ENCODE data around the gene BAD.

Gene BAD

GRCh38 chr11:64249563-64250414 lies 34.7 kb downstream of the BAD start:
- peaks cover 0 to 57% (median 49%) of the 10 kb centered on the region in 4 donors for H3K4me1 ChIP-seq
- H3K36me3 ChIP-seq, result peaks cover 0 to 7% (median 5%) of the 10 kb centered on the region in 3 donors
- intact Hi-C loops (cut with DNase I; ENCODE audit: low total_unique reads), result no loop called here
- H3K9me3 ChIP-seq, result no peaks in the 10 kb centered on the region
- no peak for DNase-seq
- no peak overlapping the region for H3K4me3 ChIP-seq
- no peak overlapping the region for H3K27ac ChIP-seq
- TF ChIP-seq CTCF (IDR thresholded peaks at IDR 0.05), result no peak
- no peaks in the 10 kb centered on the region for H3K27me3 ChIP-seq

GRCh38 chr11:64249038-64249437 lies 35.4 kb downstream of the BAD start:
- intact Hi-C loops (cut with DNase I; ENCODE audit: low total_unique reads), result no loop called here
- H3K27ac ChIP-seq, result no peak overlapping the region
- peaks cover 0 to 3% (median 0%) of the 10 kb centered on the region in 3 donors for H3K36me3 ChIP-seq
- no peak for DNase-seq
- TF ChIP-seq CTCF (IDR thresholded peaks at IDR 0.05), result no peak
- H3K4me1 ChIP-seq, result peaks cover 0 to 63% (median 52%) of the 10 kb centered on the region in 4 donors
- H3K9me3 ChIP-seq, result no peaks in the 10 kb centered on the region
- no peaks in the 10 kb centered on the region for H3K27me3 ChIP-seq
- no peak overlapping the region for H3K4me3 ChIP-seq

DNA sequence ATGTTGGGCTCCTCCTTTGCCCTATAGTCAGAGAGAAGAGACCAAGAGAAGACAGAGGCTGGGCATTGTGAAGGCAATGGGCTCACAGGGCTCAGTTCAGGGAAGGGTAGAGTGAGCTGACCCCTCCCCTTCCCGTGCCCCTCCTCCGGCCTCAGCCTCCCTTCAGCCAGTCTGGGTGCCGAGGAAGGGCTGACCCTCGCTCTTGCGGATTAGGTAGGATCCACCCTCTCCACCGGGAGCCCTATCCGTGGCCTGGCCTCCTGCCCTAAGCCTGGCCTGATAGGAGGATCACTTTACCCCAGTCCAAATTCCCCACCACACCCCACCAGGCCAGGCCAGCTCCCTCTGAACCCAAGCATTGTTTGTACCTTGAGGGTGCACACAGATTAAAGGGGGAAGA lies 35.9 kb downstream of the BAD start:
- intact Hi-C loops (cut with DNase I; ENCODE audit: low total_unique reads), result no loop called here
- H3K27me3 ChIP-seq, result no peaks in the 10 kb centered on the region
- no peaks in the 10 kb centered on the region for H3K9me3 ChIP-seq
- no peak overlapping the region for H3K4me3 ChIP-seq
- DNase-seq, result no peak
- H3K27ac ChIP-seq, result no peak overlapping the region
- peaks cover 0 to 7% (median 0%) of the 10 kb centered on the region in 3 donors for H3K36me3 ChIP-seq
- TF ChIP-seq CTCF (IDR thresholded peaks at IDR 0.05), result no peak
- H3K4me1 ChIP-seq, result peaks cover 0 to 61% (median 51%) of the 10 kb centered on the region in 4 donors

DNA sequence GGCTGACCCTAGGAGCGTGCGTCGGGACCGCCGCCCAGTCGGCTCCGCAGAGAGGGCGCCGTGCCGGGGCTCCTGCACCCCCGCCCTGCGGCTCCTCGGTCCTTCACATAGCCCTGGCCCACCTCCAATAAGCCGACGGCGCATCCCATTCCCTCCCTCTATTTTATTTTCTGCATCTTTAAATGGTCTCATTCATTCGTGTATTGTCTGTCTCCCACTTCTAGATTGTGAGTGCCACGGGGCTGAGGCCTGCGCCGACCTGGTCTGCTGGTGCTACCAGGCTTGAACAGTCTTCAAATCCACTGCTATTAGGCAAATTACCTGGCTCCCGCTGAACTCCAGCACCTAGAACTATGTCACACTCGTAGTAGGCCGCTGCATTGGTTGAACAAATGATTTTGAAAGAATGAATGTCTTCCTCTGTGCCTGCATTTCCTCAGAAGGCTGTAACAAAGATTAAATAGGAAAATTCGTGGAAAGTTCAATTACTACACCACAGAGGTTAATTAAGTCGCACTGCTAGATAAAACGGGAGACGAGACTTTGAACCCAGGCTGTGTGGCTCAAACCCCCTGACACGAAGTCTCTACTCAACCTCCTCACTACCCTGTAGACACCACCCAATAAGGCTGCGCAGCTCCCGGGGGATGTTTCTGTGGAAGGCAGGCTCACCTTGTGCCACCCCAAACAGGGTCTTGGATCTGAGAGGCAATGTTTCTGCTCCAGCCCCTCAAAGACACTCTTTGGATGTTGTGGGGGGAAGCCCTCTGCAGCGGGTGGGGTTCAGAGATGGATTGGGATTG lies 36.5 kb downstream of the BAD start:
- peak overlapping the region; percentile 87 for H3K27ac ChIP-seq

More for the DNA sequence above, 36.5 kb downstream of the BAD start:
- DNase-seq, result no peak
- Histone ChIP-seq H3K27me3 (no peaks in the 10 kb centered on the region), H3K9me3 (no peaks in the 10 kb centered on the region), H3K4me1 (peaks cover 0 to 61% (median 48%) of the 10 kb centered on the region in 4 donors), H3K36me3 (peaks cover 0 to 14% (median 0%) of the 10 kb centered on the region in 3 donors), H3K4me3 (peak overlapping the region; percentile 62 to 79)
- TF ChIP-seq CTCF (IDR thresholded peaks at IDR 0.05), result no peak
- intact Hi-C loops (cut with DNase I; ENCODE audit: low total_unique reads), result no loop called here

Measured in tibial artery (tissue), 4 donors.